Suppressor macrophage (primary cell): ENCODE data around the gene ZNF639.
A peak's percentile ranks its signal among the peaks of the same experiment; 100 is the strongest.
"Not testable (repeated sequence)": the region's sequence is repeated elsewhere in the genome, so short reads cannot be mapped to it uniquely, and the experiment has no call there.

ENCODE experiments used
- DNase-seq, 4 experiments: peaks; one replicate each; pipeline ENCODE4 v3.0.0-alpha.2; 2020 to 2022
- total RNA-seq, 17 experiments: gene quantifications; one replicate each; lab custom pipeline; 2026; ENCODE audit warnings: mixed read lengths in 6 of 17, inconsistent platforms in 3 of 17; lab: John Stamatoyannopoulos, UW

The ZNF639 gene, protein sequence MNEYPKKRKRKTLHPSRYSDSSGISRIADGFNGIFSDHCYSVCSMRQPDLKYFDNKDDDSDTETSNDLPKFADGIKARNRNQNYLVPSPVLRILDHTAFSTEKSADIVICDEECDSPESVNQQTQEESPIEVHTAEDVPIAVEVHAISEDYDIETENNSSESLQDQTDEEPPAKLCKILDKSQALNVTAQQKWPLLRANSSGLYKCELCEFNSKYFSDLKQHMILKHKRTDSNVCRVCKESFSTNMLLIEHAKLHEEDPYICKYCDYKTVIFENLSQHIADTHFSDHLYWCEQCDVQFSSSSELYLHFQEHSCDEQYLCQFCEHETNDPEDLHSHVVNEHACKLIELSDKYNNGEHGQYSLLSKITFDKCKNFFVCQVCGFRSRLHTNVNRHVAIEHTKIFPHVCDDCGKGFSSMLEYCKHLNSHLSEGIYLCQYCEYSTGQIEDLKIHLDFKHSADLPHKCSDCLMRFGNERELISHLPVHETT
- 9.9 to 35.0 (median 20.3) reads per million in 17 experiments for total RNA-seq

DNA sequence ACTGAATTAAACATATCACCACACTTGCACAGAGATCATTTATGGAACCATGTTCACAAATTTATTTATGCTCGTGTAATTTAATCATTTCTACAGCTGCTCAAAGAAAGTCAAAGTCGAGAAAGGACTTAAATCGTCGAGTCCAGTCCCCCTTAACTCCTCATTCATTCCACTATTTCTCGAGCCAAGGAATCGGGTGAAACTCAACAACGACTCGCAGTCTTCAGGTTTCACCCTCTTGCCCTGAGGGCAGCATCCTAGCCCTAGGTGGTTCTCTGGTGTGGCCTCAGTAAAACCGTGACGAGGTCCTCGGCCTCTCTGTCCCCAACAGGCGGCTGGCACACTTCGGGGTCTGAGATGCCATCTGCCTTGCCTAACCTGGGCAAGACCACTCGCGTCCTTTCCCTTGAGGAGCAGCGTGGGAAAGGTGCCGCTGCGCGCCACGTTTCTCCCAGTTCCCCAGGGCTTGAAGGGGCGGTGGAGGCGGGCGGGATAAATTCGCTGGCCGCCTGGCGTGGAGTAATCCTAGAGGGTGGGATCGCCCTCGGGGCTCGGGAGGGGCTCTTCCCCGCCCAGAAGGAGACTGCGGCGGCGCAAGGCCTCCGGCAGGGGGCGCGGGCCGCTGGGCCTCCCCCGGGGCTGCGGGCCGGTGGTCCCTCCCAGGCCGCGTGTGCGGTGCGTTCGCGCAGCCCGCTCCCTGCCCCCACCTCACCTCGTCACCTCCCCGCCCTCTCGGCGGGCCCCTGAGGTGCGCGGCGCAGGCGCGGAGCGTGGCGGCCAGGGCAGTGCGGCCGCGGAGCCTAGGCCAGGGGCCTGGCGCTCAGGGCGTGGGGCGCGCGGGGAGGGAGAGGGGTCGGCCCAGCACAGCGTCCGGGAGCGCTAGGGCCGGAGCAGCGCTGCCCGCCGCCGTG lies at the start of gene ZNF639:
Gene ZNF639 (plus strand): TSS at position 746 of the 911 bp plus-strand sequence. CDS start 5,263 bp downstream, outside the sequence.
- DNase-seq, result peak; percentile 87 to 93 (median 90)

DNA sequence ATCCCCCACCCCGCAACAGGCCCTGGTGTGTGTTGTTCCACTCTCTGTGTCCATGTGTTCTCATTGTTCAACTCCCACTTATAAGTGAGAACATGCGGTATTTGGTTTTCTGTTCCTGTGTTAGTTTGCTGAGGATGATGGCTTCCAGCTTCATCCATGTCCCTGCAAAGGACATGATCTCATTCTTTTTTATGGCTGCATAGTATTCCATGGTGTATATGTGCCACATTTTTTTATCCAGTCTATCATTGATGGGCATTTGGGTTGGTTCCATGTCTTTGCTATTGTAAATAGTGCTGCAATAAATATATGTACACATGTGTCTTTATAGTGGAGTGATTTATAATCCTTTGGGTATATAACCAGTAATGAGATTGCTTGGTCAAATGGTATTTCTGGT lies 48.4 kb upstream of the ZNF639 start:
- DNase-seq, result not testable (repeated sequence)

GRCh38 chr3:179276001-179276400 lies 46.8 kb upstream of the ZNF639 start:
- DNase-seq, result no peak

DNA sequence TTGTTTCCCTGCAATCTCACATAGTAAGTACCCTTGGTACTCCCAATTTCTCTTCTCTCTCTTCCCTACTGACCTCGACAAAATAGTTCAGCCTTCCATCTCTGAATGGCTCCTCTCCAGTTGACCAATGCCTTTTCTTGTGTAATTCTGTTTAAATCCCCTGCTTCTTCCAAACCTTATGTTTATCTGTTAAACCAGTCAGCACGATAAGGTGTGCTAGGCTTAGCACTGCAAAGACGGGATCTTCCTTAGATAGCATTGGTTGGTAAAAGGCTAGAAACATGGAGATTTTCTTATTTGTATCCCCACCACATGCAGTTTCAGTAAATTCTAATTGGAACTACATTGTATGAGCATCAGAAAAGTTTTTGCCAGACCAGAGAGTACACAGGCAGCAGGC lies 46.1 kb upstream of the ZNF639 start:
- no peak for DNase-seq

DNA sequence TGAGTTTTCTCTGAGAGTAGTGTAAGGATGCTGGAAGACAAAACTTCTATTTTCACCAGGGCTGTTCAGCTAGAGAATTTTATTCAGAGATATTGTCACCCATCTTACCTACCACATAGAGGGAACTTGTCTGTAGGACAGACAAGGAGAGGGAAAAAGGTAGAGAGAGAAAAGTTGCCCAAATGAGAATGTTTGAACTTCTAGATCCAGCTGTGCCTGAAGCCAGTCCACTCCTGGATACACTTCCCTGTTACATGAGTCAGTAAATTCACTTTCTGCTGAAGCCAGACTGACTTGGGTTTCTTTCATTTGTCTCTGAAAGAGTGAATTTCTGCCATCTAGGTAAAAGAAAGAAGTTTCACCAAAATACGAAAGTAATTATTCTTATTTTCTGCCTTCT lies 44.7 kb upstream of the ZNF639 start:
- no peak for DNase-seq

- DNase-seq, result no peak
Observed at GRCh38 chr3:179278932-179279693, 43.7 kb upstream of the ZNF639 start.

DNA sequence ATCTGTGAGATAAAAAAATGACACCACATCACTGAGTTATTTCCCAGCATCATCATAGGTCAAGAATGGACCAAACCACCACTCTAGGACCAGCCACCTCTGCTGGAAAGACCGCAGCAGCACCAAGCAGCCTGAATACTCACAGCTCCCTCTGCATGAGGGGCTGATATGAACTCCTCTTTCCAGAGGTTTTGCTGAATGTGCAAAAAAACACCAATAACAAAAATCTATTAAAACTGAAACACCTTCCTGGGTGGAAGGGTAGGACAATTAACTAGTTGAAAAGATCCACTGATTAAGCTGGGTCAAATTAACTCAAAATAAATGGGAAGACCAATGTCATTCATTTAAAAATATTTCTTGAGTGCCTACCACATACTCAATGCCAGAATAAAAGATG lies 43.0 kb upstream of the ZNF639 start:
- no peak for DNase-seq

DNA sequence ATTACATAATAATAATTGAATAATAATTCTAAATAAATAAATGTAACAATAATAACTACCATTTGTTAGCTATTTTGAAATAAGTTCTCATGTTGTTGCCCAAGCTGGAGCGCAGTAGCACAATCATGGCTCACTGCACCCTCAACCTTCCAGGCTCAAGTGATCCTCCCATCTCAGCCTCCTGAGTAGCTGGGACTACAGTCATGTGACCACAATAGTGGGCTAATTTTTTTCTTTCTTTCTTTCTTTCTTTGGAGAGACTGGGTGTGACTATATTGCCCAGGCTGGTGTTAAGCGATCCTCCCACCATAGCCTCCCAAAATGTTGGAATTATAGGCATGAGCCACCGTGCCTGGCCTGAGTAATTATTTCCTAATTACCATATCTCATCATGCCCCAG lies 41.0 kb upstream of the ZNF639 start:
- DNase-seq, result no peak

- no peak for DNase-seq
Observed at GRCh38 chr3:179286331-179286730, 36.5 kb upstream of the ZNF639 start.

DNA sequence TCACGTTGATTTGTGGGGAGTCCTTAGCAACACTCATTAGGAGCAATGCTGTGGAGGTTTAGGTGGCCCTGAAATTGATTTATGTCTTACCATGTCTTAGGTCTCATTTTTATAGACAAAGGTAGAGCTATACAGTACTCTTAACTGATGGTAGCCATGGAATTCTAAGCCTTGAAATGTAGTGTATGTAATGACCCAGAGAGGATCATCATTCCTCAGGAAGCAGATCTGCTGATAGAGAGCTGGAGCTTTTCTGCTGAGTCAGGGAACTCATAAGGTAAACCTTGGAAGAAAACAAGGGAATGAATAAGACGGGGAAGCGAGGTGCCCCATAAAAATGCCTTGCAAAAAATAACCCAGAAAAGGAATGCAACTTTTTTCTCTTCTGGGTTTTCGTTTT lies 34.0 kb upstream of the ZNF639 start:
- DNase-seq, result no peak

DNA sequence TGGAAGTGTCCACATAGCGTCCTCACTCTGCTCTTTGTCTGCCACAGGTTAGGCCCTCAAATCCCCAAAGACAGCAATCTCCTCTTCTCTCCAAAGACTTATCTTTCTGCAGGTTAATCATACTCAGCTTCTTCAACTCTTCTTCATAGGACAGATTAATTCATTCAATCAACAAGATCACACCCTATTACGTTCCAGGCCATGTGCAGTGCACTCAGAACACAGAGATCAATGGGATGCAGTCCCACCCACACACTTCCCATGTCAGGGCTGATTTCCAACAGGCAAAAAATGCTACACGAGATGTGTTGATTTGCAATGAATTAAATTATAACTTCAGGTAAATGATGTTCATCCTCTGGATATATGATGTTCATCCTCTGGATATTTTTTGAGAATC lies 33.5 kb upstream of the ZNF639 start:
- no peak for DNase-seq

DNA sequence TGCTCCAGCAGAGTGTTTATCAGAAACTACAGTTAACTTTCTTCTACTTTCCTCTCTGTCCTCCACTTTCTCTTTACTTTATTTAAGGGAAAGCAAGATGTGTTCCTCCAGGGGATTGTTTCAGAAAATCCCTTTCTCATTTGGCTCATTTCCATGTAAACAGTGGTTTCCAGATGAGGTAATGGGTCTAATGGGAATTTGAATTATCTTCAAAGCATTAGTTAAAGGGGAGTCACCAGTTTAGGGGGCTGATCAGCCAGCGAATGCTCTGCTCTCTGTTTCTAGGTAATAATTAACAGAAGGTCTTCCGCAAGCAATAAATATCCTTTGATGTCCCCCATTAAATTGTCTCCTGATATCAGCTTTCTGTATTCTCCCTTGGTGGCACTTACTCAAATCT lies 30.4 kb upstream of the ZNF639 start:
- DNase-seq, result no peak

DNA sequence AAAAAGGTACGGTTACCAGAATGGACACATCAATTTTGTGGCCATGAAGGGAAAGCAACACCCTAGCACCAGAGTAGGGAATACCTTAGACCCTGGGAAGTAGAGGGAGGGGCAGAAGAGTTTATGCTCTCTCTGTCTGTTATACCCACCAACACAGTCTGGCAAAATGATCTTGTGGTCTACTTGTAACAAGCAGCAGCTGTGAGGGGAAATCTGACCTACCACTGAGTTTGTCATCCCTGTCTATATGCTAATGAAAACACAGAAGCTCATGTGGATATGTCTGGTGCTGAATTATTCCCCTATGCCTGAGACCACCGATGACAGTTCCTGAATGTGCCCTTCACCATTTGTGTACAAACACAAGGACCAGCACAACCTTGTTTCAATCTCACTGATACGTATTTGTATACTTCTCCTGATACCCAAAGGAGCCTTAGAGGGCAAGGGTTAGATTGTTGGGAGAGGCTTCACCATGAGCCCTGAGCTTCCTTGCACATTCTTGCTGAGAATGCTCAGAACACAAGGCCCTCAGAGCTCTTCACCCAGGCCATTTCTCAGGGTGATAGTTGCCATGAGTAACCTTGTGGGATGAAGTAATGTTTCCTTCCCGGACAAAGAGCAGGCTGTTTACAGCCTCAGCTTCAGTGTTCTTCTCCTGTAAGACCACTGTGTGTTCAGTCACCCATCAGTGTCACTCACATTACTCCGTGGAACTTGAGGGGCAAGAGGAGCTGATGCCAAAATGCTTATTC lies 24.7 kb upstream of the ZNF639 start:
- DNase-seq, result no peak

- no peak for DNase-seq
Observed at GRCh38 chr3:179299316-179299715, 23.5 kb upstream of the ZNF639 start.

DNA sequence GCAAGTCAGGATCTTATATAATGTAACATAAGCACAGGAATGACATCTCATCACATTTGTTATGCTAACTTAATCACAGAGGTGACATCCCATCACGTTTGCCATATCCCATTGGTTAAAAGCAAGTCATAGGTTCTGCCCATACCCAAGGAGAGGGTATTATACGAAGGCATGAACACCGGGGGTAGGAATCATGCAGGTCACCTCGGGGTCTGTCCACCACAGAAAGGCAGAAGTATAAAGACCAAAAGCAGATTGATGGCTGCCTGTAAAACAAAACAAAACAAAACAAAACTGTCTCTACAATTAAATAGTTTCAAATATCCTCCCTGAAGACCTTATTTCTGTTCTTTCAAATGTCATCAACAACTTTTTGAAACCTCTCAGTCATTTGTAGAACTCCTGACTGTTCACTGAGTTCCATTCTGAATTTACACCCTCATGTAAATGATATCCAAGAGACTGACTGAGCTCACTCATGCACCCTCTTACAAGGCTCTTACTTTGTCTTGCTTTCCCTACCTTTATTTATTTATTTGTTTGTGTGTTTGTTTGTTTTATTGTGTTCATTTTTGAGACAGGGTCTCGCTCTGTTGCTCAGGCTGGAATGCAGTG lies 22.7 kb upstream of the ZNF639 start:
- no peak for DNase-seq

DNA sequence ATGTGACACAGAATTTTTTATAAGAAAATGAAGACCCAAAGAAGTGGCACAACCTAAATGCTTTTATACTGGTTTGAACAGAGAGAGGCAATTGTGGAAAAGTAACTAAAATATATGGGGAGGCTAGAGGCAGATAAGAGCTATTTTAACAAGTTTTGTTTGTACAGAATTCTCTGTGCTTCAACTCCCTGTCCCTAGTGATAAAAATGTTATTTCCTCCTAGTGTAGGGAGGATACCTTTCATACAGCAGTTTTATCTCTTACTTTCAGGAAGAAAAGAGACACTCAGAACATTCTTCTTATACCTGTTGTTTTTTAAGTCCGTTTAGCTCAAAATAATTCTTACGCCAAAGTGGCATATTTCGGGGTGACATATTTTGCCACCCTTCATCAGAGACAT lies 21.2 kb upstream of the ZNF639 start:
- DNase-seq, result no peak

GRCh38 chr3:179302111-179302510 lies 20.7 kb upstream of the ZNF639 start:
- no peak for DNase-seq

- no peak for DNase-seq
Observed at GRCh38 chr3:179304605-179305004, 18.2 kb upstream of the ZNF639 start.

- DNase-seq, result not testable (repeated sequence)
Observed at GRCh38 chr3:179307362-179307761, 15.5 kb upstream of the ZNF639 start.

DNA sequence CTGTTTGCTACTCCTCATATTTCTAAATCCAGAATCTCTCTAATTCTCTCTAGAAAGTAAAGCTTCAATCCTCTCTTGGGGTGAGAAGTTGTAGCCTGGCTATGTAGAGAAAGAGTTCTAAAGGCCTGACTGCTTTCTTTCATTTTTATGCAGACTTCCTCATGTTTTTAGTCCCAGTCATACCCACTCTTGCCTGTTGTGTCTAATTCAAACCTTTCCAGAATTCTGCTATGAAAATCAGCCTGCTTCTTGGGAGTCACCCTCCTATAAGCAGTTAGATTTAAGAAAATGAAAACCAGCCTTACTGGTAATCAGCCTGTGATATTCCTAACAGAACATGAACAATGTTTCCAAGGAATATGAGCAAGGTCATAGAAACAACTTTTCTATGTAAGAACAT lies 14.8 kb upstream of the ZNF639 start:
- DNase-seq, result no peak
